ENCODE data around the gene GPATCH2.

DNA sequence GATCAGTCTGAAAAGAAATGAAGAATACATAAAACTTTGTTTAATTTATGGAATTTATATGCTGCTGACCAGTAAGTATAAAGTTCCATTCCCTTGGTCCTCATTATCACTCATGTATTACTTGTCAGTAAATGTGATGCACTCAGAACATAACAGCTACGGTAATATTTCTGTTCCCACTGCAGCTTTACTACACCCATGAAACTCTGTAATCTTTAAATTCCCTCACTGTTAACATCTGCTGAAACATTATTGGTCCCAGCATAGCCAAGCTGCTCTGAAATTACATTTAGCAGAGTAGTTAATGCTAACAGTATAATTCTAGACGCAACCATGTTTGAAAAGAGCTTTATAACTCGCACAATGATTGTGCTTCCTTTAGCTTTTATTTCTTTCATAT lies 238.4 kb downstream of the GPATCH2 start:
- TF ChIP-seq, protein P1, sequence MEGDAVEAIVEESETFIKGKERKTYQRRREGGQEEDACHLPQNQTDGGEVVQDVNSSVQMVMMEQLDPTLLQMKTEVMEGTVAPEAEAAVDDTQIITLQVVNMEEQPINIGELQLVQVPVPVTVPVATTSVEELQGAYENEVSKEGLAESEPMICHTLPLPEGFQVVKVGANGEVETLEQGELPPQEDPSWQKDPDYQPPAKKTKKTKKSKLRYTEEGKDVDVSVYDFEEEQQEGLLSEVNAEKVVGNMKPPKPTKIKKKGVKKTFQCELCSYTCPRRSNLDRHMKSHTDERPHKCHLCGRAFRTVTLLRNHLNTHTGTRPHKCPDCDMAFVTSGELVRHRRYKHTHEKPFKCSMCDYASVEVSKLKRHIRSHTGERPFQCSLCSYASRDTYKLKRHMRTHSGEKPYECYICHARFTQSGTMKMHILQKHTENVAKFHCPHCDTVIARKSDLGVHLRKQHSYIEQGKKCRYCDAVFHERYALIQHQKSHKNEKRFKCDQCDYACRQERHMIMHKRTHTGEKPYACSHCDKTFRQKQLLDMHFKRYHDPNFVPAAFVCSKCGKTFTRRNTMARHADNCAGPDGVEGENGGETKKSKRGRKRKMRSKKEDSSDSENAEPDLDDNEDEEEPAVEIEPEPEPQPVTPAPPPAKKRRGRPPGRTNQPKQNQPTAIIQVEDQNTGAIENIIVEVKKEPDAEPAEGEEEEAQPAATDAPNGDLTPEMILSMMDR (conservative IDR thresholded peaks at IDR 0.05 in 1 of 2, IDR thresholded peaks at IDR 0.05 in 1 of 2; ENCODE audit: extremely low read depth in 1 of 2, insufficient read depth in 1 of 2, low read depth in 1 of 2, low read length in 2 of 2): no peak
- no peak for TF ChIP-seq EZH2 (IDR thresholded peaks at IDR 0.05; ENCODE audit: borderline replicate concordance, low read length)

All from mammary epithelial cell (primary cell).